Nephron progenitor cell (in vitro differentiated cells): Measurements from ENCODE around the gene SHBG.

ENCODE experiments used
- DNase-seq: peaks from one replicate; pipeline ENCODE4 v3.0.0; 2021
- H3K27ac Mint-ChIP-seq: 2 replicates; pipeline ENCODE4 v1.8.0; 2021; ENCODE audit warnings: mild to moderate bottlenecking, moderate library complexity, mixed read lengths
- H3K27me3 Mint-ChIP-seq: 2 replicates; pipeline ENCODE4 v1.8.0; 2021; ENCODE audit warnings: mild to moderate bottlenecking, low read depth, mixed read lengths; ENCODE audit not compliant: poor library complexity
- H3K36me3 Mint-ChIP-seq: 2 replicates; pipeline ENCODE4 v1.8.0; 2021; ENCODE audit warnings: low read depth, mixed read lengths
- H3K4me1 Mint-ChIP-seq: 2 replicates; pipeline ENCODE4 v1.8.0; 2021; ENCODE audit warnings: mixed read lengths
- H3K4me3 Mint-ChIP-seq: 2 replicates; pipeline ENCODE4 v1.8.0; 2021; ENCODE audit warnings: mild to moderate bottlenecking, moderate library complexity, mixed read lengths
- H3K9me3 Mint-ChIP-seq: 2 replicates; pipeline ENCODE4 v1.8.0; 2021; ENCODE audit warnings: mild to moderate bottlenecking, moderate library complexity, mixed read lengths
- TF ChIP-seq, protein P1 (sequence below): fragments of 200-600 bp; sonication (generic); IDR thresholded peaks from 2 replicates; pipeline ENCODE4 v1.5.0; 2021; ENCODE audit warnings: antibody characterized with exemption

Gene SHBG

DNA sequence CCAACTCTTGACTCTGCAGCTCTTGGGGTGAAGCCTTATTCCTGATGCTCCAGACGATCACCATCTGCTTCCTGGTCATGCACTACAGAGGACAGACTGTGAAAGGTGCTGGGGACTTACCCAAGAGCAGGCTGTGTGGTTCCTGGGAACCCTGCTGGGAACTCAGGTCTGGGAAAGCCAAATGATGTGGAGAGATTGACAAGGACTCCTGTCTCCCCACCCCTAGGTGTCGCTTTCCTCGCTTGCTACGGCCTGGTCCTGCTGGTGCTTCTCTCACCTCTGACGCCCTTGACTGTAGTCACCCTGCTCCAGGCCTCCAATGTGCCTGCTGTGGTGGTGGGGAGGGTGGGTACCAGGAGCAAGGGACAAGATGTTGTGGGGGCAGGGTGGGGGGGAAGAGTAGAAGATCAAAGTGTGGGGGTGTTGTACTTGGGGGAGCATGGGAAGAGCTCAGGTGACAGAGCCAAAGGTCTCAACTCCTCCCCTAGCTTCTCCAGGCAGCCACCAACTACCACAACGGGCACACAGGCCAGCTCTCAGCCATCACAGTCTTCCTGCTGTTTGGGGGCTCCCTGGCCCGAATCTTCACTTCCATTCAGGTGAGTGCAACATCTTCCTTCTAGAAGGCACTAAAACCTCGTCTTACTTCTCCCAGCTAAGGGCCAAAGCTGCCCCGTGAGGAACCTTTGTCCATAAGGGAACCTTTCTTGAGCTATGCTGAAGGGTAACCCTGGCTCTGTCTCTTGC, 43.1 kb upstream of the SHBG start:
- H3K36me3 Mint-ChIP-seq = peaks cover 23% of the 10 kb centered on the region
- no peak for DNase-seq
- no peaks in the 10 kb centered on the region for H3K27me3 Mint-ChIP-seq
- TF ChIP-seq, protein P1, sequence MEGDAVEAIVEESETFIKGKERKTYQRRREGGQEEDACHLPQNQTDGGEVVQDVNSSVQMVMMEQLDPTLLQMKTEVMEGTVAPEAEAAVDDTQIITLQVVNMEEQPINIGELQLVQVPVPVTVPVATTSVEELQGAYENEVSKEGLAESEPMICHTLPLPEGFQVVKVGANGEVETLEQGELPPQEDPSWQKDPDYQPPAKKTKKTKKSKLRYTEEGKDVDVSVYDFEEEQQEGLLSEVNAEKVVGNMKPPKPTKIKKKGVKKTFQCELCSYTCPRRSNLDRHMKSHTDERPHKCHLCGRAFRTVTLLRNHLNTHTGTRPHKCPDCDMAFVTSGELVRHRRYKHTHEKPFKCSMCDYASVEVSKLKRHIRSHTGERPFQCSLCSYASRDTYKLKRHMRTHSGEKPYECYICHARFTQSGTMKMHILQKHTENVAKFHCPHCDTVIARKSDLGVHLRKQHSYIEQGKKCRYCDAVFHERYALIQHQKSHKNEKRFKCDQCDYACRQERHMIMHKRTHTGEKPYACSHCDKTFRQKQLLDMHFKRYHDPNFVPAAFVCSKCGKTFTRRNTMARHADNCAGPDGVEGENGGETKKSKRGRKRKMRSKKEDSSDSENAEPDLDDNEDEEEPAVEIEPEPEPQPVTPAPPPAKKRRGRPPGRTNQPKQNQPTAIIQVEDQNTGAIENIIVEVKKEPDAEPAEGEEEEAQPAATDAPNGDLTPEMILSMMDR = no peak
- H3K9me3 Mint-ChIP-seq = no peaks in the 10 kb centered on the region
- H3K4me3 Mint-ChIP-seq = no peak overlapping the region
- no peak overlapping the region for H3K27ac Mint-ChIP-seq
- H3K4me1 Mint-ChIP-seq = peaks cover 67% of the 10 kb centered on the region

DNA sequence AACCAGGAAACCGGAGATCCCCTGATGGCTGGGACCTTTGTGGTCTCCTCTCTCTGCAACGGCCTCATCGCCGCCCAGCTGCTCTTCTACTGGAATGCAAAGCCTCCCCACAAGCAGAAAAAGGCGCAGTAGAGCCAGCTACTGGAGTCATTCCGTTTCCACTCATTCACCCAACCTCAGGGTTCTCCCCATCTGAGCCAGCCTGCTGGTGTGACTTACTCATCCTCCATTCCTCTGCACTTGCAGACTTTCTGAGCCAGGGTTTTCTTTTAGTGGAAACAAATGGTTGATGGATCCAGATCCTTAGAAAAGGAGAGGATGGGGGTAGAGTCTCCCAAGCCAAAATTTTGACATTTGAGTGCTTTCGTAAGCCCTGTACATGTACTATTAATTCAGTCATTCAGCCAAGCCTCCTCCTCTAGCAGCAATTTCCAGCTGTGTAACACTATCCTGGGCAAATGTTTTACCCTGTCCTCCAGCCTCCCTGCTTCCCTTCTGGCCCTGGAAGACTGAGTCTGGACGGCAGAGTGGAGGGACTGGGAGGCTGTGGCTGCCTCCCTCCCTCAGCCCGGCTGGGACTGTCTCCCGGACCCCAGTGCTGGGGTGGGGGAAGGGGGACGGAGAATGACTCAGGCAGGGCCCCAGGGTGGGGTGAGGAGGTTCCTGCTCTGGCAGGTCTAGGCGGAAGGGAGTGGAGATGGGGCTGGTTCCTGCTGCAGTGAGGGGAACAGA, 42.3 kb upstream of the SHBG start:
- Mint-ChIP-seq H3K4me3 (no peak overlapping the region), H3K36me3 (peaks cover 25% of the 10 kb centered on the region), H3K4me1 (peaks cover 60% of the 10 kb centered on the region), H3K9me3 (no peaks in the 10 kb centered on the region), H3K27ac (no peak overlapping the region), H3K27me3 (no peaks in the 10 kb centered on the region)
- no peak for DNase-seq
- TF ChIP-seq, protein P1 = no peak

DNA sequence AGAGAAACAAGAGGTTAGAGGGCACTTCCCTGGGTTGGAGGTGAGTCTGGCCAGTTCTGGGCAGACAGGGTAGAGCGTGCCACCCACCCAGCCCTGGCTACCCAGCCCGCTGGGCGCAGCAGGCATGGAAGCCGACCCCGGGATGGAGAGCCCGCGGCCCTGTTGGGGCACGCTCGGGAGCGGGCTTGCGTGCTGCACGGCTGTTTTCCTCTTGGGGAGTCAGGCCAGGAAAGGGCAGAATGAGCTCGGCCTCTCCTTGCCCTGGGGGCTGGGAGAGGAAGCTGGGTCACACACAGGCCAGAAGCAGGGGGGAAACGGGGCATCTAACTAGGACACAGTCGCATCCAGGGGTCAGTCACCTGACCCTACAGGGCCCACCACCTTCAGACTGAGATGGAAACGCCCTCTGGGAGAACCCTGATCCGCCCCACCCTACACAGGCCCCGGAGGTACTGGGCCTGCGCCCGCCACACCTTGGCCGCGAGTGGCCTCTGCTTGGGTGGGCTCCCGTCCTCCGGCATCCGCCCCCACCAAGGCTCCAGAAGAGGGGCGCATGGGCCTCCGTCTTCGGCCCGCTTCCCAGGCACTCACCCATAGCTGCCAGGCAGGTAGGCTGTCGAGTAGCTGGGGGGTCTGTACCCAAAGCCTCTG, 41.3 kb upstream of the SHBG start:
- peaks cover 33% of the 10 kb centered on the region for H3K36me3 Mint-ChIP-seq
- DNase-seq = no peak
- H3K27me3 Mint-ChIP-seq = no peaks in the 10 kb centered on the region
- no peak overlapping the region for H3K4me3 Mint-ChIP-seq
- TF ChIP-seq, protein P1 = no peak
- H3K27ac Mint-ChIP-seq = no peak overlapping the region
- peaks cover 54% of the 10 kb centered on the region for H3K4me1 Mint-ChIP-seq
- H3K9me3 Mint-ChIP-seq = no peaks in the 10 kb centered on the region

DNA sequence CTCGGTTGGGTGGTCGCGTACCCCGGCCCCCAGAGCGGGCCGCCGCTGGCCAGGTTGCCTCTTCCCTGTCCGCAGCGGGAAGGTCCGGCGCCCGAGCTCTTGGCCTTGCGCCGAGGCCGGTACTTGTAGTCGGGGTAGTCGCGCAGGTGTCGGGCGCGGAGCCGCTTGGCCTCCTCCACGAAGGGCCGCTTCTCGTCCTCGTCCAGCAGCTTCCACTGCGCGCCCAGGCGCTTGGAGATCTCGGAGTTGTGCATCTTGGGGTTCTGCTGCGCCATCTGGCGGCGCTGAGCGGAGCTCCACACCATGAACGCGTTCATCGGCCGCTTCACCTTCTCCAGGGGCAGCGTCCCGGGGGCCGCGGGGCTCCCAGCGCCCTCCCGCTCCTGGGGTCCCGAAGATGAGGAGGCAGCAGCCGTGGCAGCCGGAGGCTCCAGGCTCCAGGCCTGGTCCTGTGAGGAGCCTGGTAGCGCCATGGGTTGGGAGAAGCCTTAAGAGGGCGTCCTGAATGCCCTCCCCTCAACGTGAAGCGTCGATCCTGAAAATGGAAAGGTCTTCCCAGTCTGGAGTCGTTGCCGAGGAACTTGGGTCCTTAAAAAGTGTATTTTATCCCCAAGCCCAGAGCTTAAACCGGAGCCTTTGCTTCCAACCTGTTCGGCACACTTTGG, 40.6 kb upstream of the SHBG start:
- Mint-ChIP-seq H3K27me3 (no peaks in the 10 kb centered on the region), H3K4me3 (no peak overlapping the region), H3K27ac (no peak overlapping the region), H3K9me3 (no peaks in the 10 kb centered on the region), H3K4me1 (peaks cover 47% of the 10 kb centered on the region), H3K36me3 (peaks cover 40% of the 10 kb centered on the region)
- peak; percentile 79 for DNase-seq
- TF ChIP-seq, protein P1 = peak; percentile 77

DNA sequence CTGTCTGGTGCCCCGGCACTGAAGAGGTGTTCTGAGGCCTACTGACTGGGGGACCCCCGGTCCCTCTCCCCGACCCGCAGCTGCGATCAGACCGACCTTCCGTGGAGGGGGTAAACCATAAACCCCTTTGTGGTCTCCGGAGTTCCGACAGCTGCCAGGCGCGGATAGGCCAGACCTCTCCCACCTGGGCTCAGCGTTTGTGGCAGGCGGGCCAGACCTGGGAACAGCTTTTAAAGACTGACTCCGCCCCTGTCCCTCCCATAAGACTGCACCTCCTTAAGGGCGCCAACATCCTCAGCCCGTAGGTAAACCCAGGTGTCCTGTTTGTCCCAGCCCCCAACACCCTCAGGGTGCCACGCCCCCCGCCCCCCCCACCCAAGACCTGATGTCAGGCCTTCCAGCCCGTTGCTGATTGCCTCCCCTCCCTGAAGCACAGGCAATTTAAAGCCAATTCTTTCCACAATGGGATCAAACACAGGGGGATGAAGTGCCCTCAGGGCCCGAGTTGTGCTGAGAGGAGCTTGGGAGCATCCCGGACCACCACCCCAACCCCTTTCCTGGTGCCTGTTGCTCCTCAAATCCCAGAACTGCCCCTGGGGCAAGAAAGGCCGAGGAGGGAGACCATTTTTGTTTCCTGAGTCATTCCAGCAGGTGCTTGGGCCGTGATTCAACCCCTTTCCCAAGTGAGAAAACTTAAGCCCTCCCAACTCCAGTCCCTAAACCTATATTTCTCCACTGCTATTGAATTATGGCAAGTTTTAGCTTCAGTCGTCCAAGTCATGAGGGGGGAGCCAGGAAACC, 39.8 kb upstream of the SHBG start, which contains the start of gene SOX15:
Gene SOX15 (minus strand): TSS at position 204 of the 801 bp plus-strand sequence. CDS start 418 bp downstream, outside the sequence.
- Mint-ChIP-seq H3K27me3 (no peaks in the 10 kb centered on the region), H3K27ac (no peak within 1 kb of the TSS), H3K4me3 (no peak within 1 kb of the TSS), H3K9me3 (no peaks in the 10 kb centered on the region), H3K4me1 (peaks cover 40% of the 10 kb centered on the region), H3K36me3 (peaks cover 40% of the 10 kb centered on the region)
- TF ChIP-seq, protein P1 = no peak
- no peak for DNase-seq
